Tibial nerve (tissue), 4 donors: ENCODE measurements around the gene RAD50. TPM values are rescaled to one million over a fixed set of nuclear protein-coding genes. Genes with fewer than 3 reads are reported as not detected.
"Not testable (repeated sequence)": the region's sequence is repeated elsewhere in the genome, so short reads cannot be mapped to it uniquely, and the experiment has no call there.

Experiments used
- DNase-seq, 2 donors: peaks; one replicate each; pipeline ENCODE4 v3.0.0-alpha.2; 2019; ENCODE audit warnings: low spot score in 2 of 2
- H3K27ac ChIP-seq, 4 donors: fragments of 200-600 bp; sonication (generic) in 3 of 4; one replicate each; pipeline ENCODE4 v1.5.1; 2017 to 2019; ENCODE audit warnings: mild to moderate bottlenecking in 1 of 4
- H3K27me3 ChIP-seq, 2 donors: fragments of 200-600 bp; sonication (generic) in 1 of 2; one replicate each; pipeline versions ENCODE4 v1.5.1 to v1.6.0; 2017 to 2019
- H3K36me3 ChIP-seq, 3 donors: fragments of 200-600 bp; sonication (generic); one replicate each; pipeline ENCODE4 v1.5.1; 2018 to 2019
- H3K4me1 ChIP-seq, 4 donors: fragments of 200-600 bp; sonication (generic) in 3 of 4; one replicate each; pipeline ENCODE4 v1.5.1; 2017 to 2019
- H3K4me3 ChIP-seq, 4 donors: fragments of 200-600 bp; sonication (generic) in 3 of 4; one replicate each; pipeline ENCODE4 v1.5.1; 2017 to 2019; ENCODE audit warnings: mild to moderate bottlenecking in 1 of 4, moderate library complexity in 1 of 4
- H3K9me3 ChIP-seq, 4 donors: fragments of 200-600 bp; sonication (generic) in 3 of 4; one replicate each; pipeline ENCODE4 v1.5.1; 2017 to 2019
- CTCF ChIP-seq, 5 experiments: fragments of 200-600 bp in 3 of 5; fragments of 450-650 bp in 2 of 5; sonication (generic) in 3 of 5; IDR thresholded peaks; one replicate each; pipeline ENCODE4 v1.5.1; 2016 to 2019; ENCODE audit warnings: antibody characterized with exemption in 5 of 5, mild to moderate bottlenecking in 3 of 5, moderate library complexity in 2 of 5
- EP300 ChIP-seq, 2 donors: sonication (generic); formaldehyde crosslinking; IDR thresholded peaks; one replicate each; pipeline ENCODE4 v1.6.1; 2017; ENCODE audit warnings: antibody characterized with exemption in 2 of 2, mild to moderate bottlenecking in 1 of 2
- POLR2A ChIP-seq, 2 donors: fragments of 450-650 bp; IDR thresholded peaks; one replicate each; pipeline ENCODE4 v1.6.1; 2017; ENCODE audit warnings: antibody characterized with exemption in 2 of 2, mild to moderate bottlenecking in 2 of 2, moderate library complexity in 2 of 2
- whole genome bisulfite sequencing, 2 donors: methylation state at CpG; one replicate each; pipeline ENCODE4 v1.1.5; 2018; 5-methylcytosine and 5-hydroxymethylcytosine counted together
- total RNA-seq, 4 donors: library from RNA; depleted of rRNA; stranded (reverse); fragments of >200 nt; gene quantifications; one replicate each; pipeline ENCODE4 v1.1.0, GENCODE V29; 2016

RAD50 gene
- total RNA-seq, 4 donors from 2014 or later, result 36.5 to 40.5 (median 39.2) TPM

DNA sequence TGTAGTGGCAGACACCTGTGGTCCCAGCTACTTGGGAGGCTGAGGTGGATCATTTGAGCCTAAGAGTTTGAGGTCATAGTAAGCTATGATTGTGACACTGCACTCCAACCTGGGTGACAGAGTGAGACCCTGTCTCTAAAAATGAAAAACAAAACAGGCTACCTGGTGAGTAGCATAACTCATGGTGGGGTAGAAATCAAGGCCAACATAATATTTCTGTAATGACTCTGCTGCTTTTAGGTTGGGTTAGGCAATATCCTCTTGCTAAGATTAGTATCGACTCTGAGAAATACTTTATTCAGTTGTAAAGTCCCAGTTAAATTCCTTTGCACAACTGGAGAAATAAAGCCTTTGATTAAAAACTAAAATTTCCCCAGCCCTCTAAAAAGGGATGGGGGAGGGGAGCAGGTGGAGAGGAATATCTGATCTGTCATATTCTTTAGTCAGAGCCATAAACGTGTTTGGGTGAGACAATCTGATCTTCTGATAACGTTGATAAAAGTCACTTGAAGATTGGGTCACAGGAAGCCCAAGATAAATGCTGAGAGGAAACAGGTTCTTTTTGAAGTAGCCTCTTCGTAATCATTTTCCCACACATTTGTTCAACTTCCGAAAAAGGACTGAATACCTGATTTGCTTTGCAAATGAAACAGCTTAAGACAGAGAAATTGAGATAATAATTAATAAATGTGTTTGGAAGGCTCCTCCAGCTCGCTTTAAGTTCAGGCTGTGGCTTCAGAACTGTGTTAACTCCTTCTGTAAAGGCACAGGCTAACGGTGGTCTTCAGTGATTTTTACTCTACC is 132.0 kb downstream of the RAD50 start:
- no peak for DNase-seq
- H3K4me3 ChIP-seq, result no peak overlapping the region
- H3K36me3 ChIP-seq, result peaks cover 0 to 7% (median 0%) of the 10 kb centered on the region in 3 donors
- 72 to 73% methylated on average over 7 of the region's 7 CpGs for WGBS, 2 donors
- no peaks in the 10 kb centered on the region for H3K4me1 ChIP-seq
- no peak overlapping the region for H3K27ac ChIP-seq
- no peaks in the 10 kb centered on the region for H3K9me3 ChIP-seq
- no peaks in the 10 kb centered on the region for H3K27me3 ChIP-seq
- no peak for TF ChIP-seq CTCF (IDR thresholded peaks at IDR 0.05)
- no peak for TF ChIP-seq POLR2A (IDR thresholded peaks at IDR 0.05)
- TF ChIP-seq EP300 (IDR thresholded peaks at IDR 0.05), result no peak

- no peak for DNase-seq
- Histone ChIP-seq H3K4me3 (no peak overlapping the region), H3K27ac (no peak overlapping the region), H3K9me3 (no peaks in the 10 kb centered on the region), H3K27me3 (no peaks in the 10 kb centered on the region), H3K4me1 (no peaks in the 10 kb centered on the region), H3K36me3 (peaks cover 0 to 11% (median 0%) of the 10 kb centered on the region in 3 donors)
- TF ChIP-seq POLR2A (IDR thresholded peaks at IDR 0.05) (no peak), EP300 (IDR thresholded peaks at IDR 0.05) (no peak), CTCF (IDR thresholded peaks at IDR 0.05) (no peak)
- WGBS, 2 donors, result 80 to 82% methylated on average over 7 of the region's 7 CpGs
Observed at GRCh38 chr5:132689513-132689912, 132.7 kb downstream of the RAD50 start.

- Histone ChIP-seq H3K27me3 (no peaks in the 10 kb centered on the region), H3K4me1 (no peaks in the 10 kb centered on the region), H3K27ac (no peak overlapping the region), H3K9me3 (no peaks in the 10 kb centered on the region), H3K4me3 (no peak overlapping the region), H3K36me3 (peaks cover 0 to 15% (median 0%) of the 10 kb centered on the region in 3 donors)
- no peak for TF ChIP-seq CTCF (IDR thresholded peaks at IDR 0.05)
- TF ChIP-seq EP300 (IDR thresholded peaks at IDR 0.05), result no peak
- TF ChIP-seq POLR2A (IDR thresholded peaks at IDR 0.05), result no peak
- DNase-seq, result no peak
- WGBS, 2 donors, result 96 to 98% methylated on average over 3 of the region's 3 CpGs
Observed at GRCh38 chr5:132690156-132690555, 133.4 kb downstream of the RAD50 start.

DNA sequence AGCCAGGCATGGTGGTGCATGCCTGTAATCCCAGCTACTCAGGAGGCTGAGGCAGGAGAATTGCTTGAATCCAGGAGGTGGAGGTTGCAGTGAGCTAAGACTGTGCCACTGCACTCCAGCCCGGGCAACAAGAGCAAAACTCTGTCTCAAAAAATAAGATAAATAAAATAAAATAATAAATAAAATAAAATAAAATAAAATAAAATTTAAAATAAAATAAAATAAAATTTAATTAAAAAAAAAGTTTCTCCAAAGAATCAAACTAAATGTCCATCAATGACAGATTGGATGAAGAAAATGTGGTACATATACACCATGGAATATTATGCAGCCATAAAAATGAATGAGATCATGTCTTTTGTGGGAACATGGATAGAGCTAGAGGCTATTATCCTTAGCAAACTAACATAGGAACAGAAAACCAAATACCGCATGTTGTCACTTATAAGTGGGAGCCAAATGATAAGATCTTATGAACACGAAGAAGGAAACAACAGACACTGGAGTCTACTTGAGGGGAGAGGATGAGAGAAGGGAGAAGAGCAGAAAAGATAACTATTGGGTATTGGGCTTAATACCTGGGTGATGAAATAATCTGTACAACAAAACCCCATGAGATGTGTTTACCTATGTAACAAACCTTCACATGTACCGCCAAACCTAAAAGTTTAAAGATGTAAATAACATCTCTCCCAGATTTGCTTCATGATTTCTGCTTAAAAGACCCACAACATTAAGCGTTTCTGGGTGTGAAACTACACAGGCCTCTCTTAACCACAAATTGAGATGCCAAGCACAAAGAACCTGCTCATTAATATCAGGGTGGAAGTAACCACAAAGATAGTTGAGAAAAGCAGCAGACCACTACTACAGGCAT is 135.2 kb downstream of the RAD50 start:
- H3K4me3 ChIP-seq, DNase-seq, H3K27ac ChIP-seq, H3K27me3 ChIP-seq, H3K4me1 ChIP-seq, H3K9me3 ChIP-seq: not testable (repeated sequence)
- 77 to 96% methylated on average over 5 of the region's 5 CpGs for WGBS, 2 donors
- H3K36me3 ChIP-seq, result peaks cover 0 to 20% (median 0%) of the 10 kb centered on the region in 3 donors

DNA sequence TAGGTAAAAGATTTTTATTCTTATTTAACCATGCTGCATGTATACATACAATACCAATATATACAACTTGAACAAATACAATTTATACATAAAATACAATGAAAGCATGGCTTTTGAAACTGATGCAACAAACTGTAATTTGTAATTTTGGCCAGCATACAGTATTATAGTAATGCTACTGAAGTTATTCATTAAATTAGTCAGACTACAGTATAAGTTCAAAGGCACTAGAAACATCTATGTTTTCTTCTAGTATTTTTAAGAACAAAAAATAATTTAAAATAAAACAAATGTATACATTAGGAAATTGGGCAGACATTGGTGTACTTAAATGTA is 135.8 kb downstream of the RAD50 start:
- Histone ChIP-seq H3K9me3 (no peaks in the 10 kb centered on the region), H3K27ac (no peak overlapping the region), H3K36me3 (peaks cover 0 to 22% (median 0%) of the 10 kb centered on the region in 3 donors), H3K4me3 (no peak overlapping the region), H3K27me3 (no peaks in the 10 kb centered on the region), H3K4me1 (no peaks in the 10 kb centered on the region)
- TF ChIP-seq EP300 (IDR thresholded peaks at IDR 0.05), result no peak
- no peak for TF ChIP-seq POLR2A (IDR thresholded peaks at IDR 0.05)
- no peak for TF ChIP-seq CTCF (IDR thresholded peaks at IDR 0.05)
- no peak for DNase-seq

Other genes starting within 250 kb of the RAD50 start
- gene SLC22A5, start 187.3 kb upstream of the RAD50 start, total RNA-seq, result 10 to 100 TPM; 11.3 to 19.0 (median 16.3) TPM
- gene IRF1, start 66.2 kb upstream of the RAD50 start, total RNA-seq, result 10 to 100 TPM; 15.1 to 36.9 (median 28.4) TPM
- gene IL5, start 13.5 kb upstream of the RAD50 start, total RNA-seq, result not detected
- under 1 TPM in 2 of 4 donors, not detected in 2; 0.44 to 0.98 TPM for gene IL13, start 101.2 kb downstream of the RAD50 start, total RNA-seq
- not detected for gene IL4, start 117.0 kb downstream of the RAD50 start, total RNA-seq
- gene KIF3A, start 180.6 kb downstream of the RAD50 start, total RNA-seq, result 10 to 100 TPM in 3 of 4 donors, 1 to 10 TPM in 1; 8.4 to 11.6 (median 10.7) TPM
- gene CCNI2, start 190.4 kb downstream of the RAD50 start, total RNA-seq, result not detected
- gene SEPTIN8, start 220.3 kb downstream of the RAD50 start, total RNA-seq, result 10 to 100 TPM; 38.5 to 48.3 (median 44.2) TPM